Measurements from ENCODE around the gene THEM4.

Gene THEM4

GRCh38 chr1:151833172-151833900 is 76.0 kb downstream of the THEM4 start:
- no peak for DNase-seq

DNA sequence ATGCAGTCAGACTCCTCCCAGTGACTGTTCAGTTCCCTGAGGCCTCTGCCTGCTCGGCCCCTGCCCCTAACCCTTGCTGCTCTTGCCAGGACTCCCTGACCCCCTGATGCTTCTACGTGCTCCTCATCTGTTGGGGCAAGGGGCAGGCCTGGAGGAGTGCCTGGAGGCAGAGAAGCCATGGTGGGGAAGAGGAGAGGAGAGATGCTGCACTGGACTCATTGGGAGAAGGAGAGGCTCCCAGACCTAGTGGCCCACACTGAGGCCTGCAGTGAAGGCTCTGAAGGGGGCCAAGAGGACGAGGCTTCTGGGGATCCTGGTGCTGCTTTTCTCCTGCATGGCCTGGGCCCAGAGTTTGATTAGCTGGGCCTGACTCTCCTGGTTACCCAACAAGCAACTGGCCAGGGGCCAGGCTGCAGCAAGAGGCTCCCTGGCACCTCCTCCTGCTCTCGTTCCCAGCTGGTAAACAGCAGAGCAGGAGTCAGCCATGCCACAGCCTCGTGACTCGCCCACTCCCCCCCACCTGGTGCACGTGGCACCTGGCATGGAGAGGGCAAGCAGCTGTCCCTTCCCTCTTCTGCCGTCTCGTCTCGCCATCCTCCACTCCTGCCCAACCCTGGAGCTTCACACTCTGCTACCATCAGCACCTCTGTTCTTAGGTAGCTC is 76.9 kb downstream of the THEM4 start:
- DNase-seq, result peak; percentile 40 to 45

DNA sequence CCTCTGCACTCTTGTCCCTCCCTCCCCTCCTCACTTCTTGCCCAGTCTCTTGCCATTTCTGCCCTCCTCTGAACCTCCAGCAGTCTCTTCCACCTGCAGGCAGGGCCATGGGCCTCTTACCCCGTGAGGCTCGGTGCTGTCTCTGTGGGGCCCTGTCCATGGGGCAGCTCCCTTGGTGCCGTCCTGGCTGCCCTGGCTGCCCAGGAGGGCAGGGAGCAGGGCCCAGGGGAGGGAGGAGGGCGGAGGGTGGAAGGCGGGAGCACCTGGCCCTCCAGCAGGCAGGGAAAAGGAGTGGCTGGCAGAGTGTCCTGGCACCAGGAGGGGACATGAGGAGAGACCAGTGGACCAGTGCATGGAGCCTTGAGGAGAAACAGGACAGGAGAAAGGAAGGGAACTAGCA is 77.7 kb downstream of the THEM4 start, which contains the start of gene RORC:
RORC (minus strand) TSS at position 198 of the 400 bp plus-strand sequence; CDS start at position 160, 38 bp downstream.
- DNase-seq, result no peak

GRCh38 chr1:151831256-151831591 is 78.1 kb downstream of the THEM4 start:
- DNase-seq, result no peak

DNA sequence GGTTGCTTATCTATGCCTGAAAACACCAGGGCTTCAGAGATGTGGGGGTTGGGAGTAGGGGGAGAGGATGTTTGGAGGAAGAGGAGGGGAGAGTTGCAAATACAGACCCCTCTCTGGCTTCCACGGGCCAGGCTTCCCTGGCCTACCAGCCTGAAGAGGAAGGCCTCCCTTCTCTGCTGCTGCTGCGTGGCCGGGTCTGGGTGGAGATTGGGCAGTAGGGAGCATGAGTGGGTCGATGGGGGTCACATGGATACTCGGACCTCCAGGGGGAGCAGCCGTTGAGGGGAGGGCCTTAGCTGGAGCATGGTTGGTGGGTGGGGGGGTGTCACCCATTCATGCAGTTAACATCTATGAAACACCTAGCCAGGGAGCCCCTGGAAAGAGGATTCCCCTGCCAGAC is 79.3 kb downstream of the THEM4 start:
- no peak for DNase-seq

DNA sequence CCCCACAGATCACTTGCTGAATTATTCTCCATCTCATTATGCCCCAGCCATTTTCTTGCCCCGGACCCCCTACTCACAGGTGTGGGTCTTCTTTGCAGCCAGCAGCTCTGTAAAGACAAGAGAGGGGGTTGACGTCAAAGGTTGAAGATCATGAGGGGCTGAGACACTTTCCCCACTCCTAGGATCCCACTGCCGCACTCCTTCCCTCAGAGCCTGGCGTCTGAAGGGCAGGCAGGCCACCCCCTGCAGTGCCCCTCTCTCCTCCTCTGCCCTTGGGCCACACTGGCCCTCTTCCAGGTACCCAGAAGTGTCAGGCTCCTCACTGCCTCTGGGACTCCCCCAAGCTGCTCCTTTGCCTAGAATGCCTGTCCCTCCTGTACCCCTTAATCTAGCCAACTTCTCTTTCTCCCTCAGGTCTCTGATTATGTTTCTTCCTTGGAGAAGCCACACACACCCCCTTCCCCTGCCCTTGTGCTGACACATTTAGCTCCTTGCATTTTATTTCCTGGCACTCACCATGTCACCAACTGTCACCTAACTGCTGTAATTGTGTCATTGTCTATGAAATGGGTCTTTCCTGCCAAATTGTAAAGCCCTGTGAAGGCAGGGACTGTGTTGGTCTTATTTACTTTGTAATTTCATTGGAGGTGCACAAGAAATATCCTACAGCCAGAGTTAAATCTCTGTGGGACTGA is 79.8 kb downstream of the THEM4 start:
- DNase-seq, result peak; percentile 57 to 69

- DNase-seq, result peak; percentile 40 to 59
These were observed 80.4 kb downstream of the THEM4 start for GRCh38 chr1:151828921-151829320.

DNA sequence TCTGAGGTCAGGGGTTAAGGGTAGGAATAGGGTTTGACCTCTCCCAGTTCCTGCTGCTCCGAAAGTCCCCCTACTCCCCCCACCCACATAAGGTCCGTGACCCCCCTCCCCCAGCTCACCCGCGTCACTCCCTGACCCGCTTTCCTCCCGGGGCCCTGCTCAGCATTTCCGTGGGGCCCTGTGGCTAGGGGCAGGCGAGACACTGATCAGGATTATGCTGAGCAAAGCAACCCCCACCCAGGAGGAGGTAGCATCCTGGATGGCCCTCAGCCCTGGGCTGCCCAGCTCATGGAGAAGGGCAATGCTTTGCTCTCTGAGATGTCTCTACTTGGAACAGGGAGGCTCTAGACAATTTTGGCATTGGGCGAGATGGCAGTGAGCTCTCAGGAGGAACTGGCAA is 81.5 kb downstream of the THEM4 start:
- DNase-seq, result no peak

GRCh38 chr1:151825751-151826660 is 83.3 kb downstream of the THEM4 start:
- DNase-seq, result no peak

GRCh38 chr1:151825204-151825603 is 84.1 kb downstream of the THEM4 start:
- DNase-seq, result no peak
